CD4-positive, CD25-positive, alpha-beta regulatory T cell (primary cell): Measurements from ENCODE around the gene HOXB3. TPM values are rescaled to one million over a fixed set of nuclear protein-coding genes. Genes with fewer than 3 reads are reported as not detected.

ENCODE experiments used
- ATAC-seq, 2 donors: fragments of 150-1000 bp; cut with Tn5 transposase; one replicate each; pipeline ENCODE4 v1.10.0; 2021; ENCODE audit warnings: low read depth in 2 of 2, moderate number of reproducible peaks in 2 of 2, moderate library complexity in 1 of 2
- DNase-seq, 3 donors: peaks; one replicate each; pipeline versions ENCODE4 v3.0.0 to v3.0.0-alpha.2; 2012 to 2022; ENCODE audit warnings: mixed read lengths in 1 of 3
- H3K27ac ChIP-seq: one replicate; pipeline ENCODE4 v1.7.0; 2013; ENCODE audit warnings: mild to moderate bottlenecking, low read length; ENCODE audit not compliant: insufficient read depth, poor library complexity, severe bottlenecking
- H3K27me3 ChIP-seq: one replicate; pipeline ENCODE4 v1.7.0; 2013; ENCODE audit warnings: low read length; ENCODE audit not compliant: control insufficient read depth, insufficient read depth
- H3K36me3 ChIP-seq: one replicate; pipeline ENCODE4 v1.7.0; 2013; ENCODE audit warnings: mild to moderate bottlenecking, low read length, moderate library complexity; ENCODE audit not compliant: control insufficient read depth, insufficient read depth
- H3K4me1 ChIP-seq: 2 replicates; pipeline ENCODE4 v1.7.0; 2013; ENCODE audit warnings: mild to moderate bottlenecking, low read length; ENCODE audit not compliant: insufficient read depth, control insufficient read depth, poor library complexity, severe bottlenecking
- H3K4me3 ChIP-seq: one replicate; pipeline ENCODE4 v1.7.0; 2013; ENCODE audit warnings: low read depth, mild to moderate bottlenecking, low read length, moderate library complexity
- H3K9me3 ChIP-seq, 2 experiments: 1 replicate in 1 of 2; 2 replicates in 1 of 2; pipeline ENCODE4 v1.7.0; 2013; ENCODE audit warnings: low read length in 2 of 2, mild to moderate bottlenecking in 1 of 2, moderate library complexity in 1 of 2; ENCODE audit not compliant: control insufficient read depth in 2 of 2
- H3K27ac Mint-ChIP-seq, 3 donors: one replicate each; pipeline ENCODE4 v1.8.0; 2020 to 2022; ENCODE audit warnings: mild to moderate bottlenecking in 3 of 3, mixed read lengths in 3 of 3, moderate library complexity in 2 of 3
- H3K27me3 Mint-ChIP-seq: one replicate; pipeline ENCODE4 v1.8.0; 2022; ENCODE audit warnings: mild to moderate bottlenecking, mixed read lengths
- H3K36me3 Mint-ChIP-seq: one replicate; pipeline ENCODE4 v1.8.0; 2020; ENCODE audit warnings: mixed read lengths
- H3K4me1 Mint-ChIP-seq, 4 donors: one replicate each; pipeline ENCODE4 v1.8.0; 2020 to 2022; ENCODE audit warnings: mixed read lengths in 4 of 4, mild to moderate bottlenecking in 1 of 4
- H3K4me3 Mint-ChIP-seq, 4 donors: one replicate each; pipeline ENCODE4 v1.8.0; 2020 to 2022; ENCODE audit warnings: mild to moderate bottlenecking in 4 of 4, mixed read lengths in 4 of 4, moderate library complexity in 3 of 4
- H3K9me3 Mint-ChIP-seq, 7 donors: one replicate each; pipeline ENCODE4 v1.8.0; 2020 to 2022; ENCODE audit warnings: mixed read lengths in 7 of 7, mild to moderate bottlenecking in 3 of 7, moderate library complexity in 2 of 7
- polyA plus RNA-seq, 4 donors: library from polyadenylated mRNA; unstranded; fragments of 300-500 nt; fragmentation: Illumina TruSeq; gene quantifications; one replicate each; pipeline ENCODE4 v1.2.3, GENCODE V29; 2021
- total RNA-seq: library from RNA; stranded (reverse); gene quantifications from one replicate; pipeline ENCODE4 v1.2.3, GENCODE V29; 2022

HOXB3 gene
- total and polyA plus RNA-seq, 5 donors from 2014 or later = 0.05 to 8.1 (median 0.16) TPM; not detected in 2

GRCh38 chr17:48632579-48633265, 42.7 kb upstream of the HOXB3 start:
- H3K27me3 ChIP-seq = peaks cover 65% of the 10 kb centered on the region

GRCh38 chr17:48631693-48632578, 41.9 kb upstream of the HOXB3 start:
- H3K4me1 Mint-ChIP-seq = peaks cover 4 to 21% (median 11%) of the 10 kb centered on the region in 4 donors
- H3K9me3 Mint-ChIP-seq = peaks cover 0 to 2% (median 0%) of the 10 kb centered on the region in 7 donors
- peaks cover 5% of the 10 kb centered on the region for H3K36me3 Mint-ChIP-seq
- H3K27me3 Mint-ChIP-seq = peaks cover 97% of the 10 kb centered on the region
- peak overlapping the region in 1 of 4 donors; percentile 67 for H3K4me3 Mint-ChIP-seq
- Histone ChIP-seq H3K36me3 (no peaks in the 10 kb centered on the region), H3K4me1 (peaks cover 17% of the 10 kb centered on the region), H3K27ac (no peak overlapping the region), H3K27me3 (peaks cover 65% of the 10 kb centered on the region), H3K9me3 (no peaks in the 10 kb centered on the region), H3K4me3 (no peak overlapping the region)
- H3K27ac Mint-ChIP-seq = no peak overlapping the region
- ATAC-seq (no peak), DNase-seq (no peak)

More at GRCh38 chr17:48632579-48633265, 42.7 kb upstream of the HOXB3 start:
- Histone ChIP-seq H3K4me1 (peaks cover 14% of the 10 kb centered on the region), H3K9me3 (no peaks in the 10 kb centered on the region), H3K4me3 (no peak overlapping the region), H3K27ac (no peak overlapping the region), H3K36me3 (no peaks in the 10 kb centered on the region)
- Mint-ChIP-seq H3K36me3 (peaks cover 5% of the 10 kb centered on the region), H3K27ac (no peak overlapping the region), H3K4me1 (peaks cover 4 to 20% (median 9%) of the 10 kb centered on the region in 4 donors), H3K4me3 (peak overlapping the region in 3 of 4 donors; percentile 8 to 75 (median 67)), H3K27me3 (peaks cover 97% of the 10 kb centered on the region), H3K9me3 (peaks cover 0 to 2% (median 0%) of the 10 kb centered on the region in 7 donors)
- DNase-seq (no peak), ATAC-seq (no peak)

GRCh38 chr17:48630925-48631692, 41.1 kb upstream of the HOXB3 start:
- H3K9me3 ChIP-seq = no peaks in the 10 kb centered on the region
- DNase-seq (no peak), ATAC-seq (no peak)
- peaks cover 97% of the 10 kb centered on the region for H3K27me3 Mint-ChIP-seq
- no peak overlapping the region for H3K27ac ChIP-seq
- peak overlapping the region in 1 of 4 donors; percentile 19 for H3K4me3 Mint-ChIP-seq
- H3K27ac Mint-ChIP-seq = no peak overlapping the region
- H3K27me3 ChIP-seq = peaks cover 64% of the 10 kb centered on the region
- no peak overlapping the region for H3K4me3 ChIP-seq
- H3K4me1 Mint-ChIP-seq = peaks cover 4 to 22% (median 13%) of the 10 kb centered on the region in 4 donors
- H3K9me3 Mint-ChIP-seq = peaks cover 0 to 2% (median 0%) of the 10 kb centered on the region in 7 donors
- H3K36me3 ChIP-seq = no peaks in the 10 kb centered on the region
- H3K4me1 ChIP-seq = peaks cover 16% of the 10 kb centered on the region
- peaks cover 5% of the 10 kb centered on the region for H3K36me3 Mint-ChIP-seq

GRCh38 chr17:48630009-48630924, 40.2 kb upstream of the HOXB3 start:
- H3K27me3 ChIP-seq = peaks cover 58% of the 10 kb centered on the region
- H3K9me3 ChIP-seq = no peaks in the 10 kb centered on the region
- no peak overlapping the region for H3K27ac Mint-ChIP-seq
- no peak for ATAC-seq
- H3K36me3 ChIP-seq = no peaks in the 10 kb centered on the region
- H3K27ac ChIP-seq = no peak overlapping the region
- DNase-seq = no peak
- peaks cover 0 to 2% (median 0%) of the 10 kb centered on the region in 7 donors for H3K9me3 Mint-ChIP-seq
- H3K27me3 Mint-ChIP-seq = peaks cover 90% of the 10 kb centered on the region
- peaks cover 25% of the 10 kb centered on the region for H3K4me1 ChIP-seq
- H3K4me3 Mint-ChIP-seq = no peak overlapping the region
- no peak overlapping the region for H3K4me3 ChIP-seq
- H3K4me1 Mint-ChIP-seq = peaks cover 4 to 28% (median 12%) of the 10 kb centered on the region in 4 donors
- peaks cover 5% of the 10 kb centered on the region for H3K36me3 Mint-ChIP-seq

GRCh38 chr17:48629411-48629759, 39.3 kb upstream of the HOXB3 start:
- DNase-seq (no peak), ATAC-seq (no peak)
- Mint-ChIP-seq H3K27ac (no peak overlapping the region), H3K9me3 (peaks cover 0 to 2% (median 0%) of the 10 kb centered on the region in 7 donors), H3K27me3 (peaks cover 85% of the 10 kb centered on the region), H3K4me1 (peaks cover 4 to 30% (median 13%) of the 10 kb centered on the region in 4 donors), H3K4me3 (no peak overlapping the region), H3K36me3 (peaks cover 5% of the 10 kb centered on the region)
- Histone ChIP-seq H3K4me1 (peaks cover 34% of the 10 kb centered on the region), H3K36me3 (no peaks in the 10 kb centered on the region), H3K27me3 (peaks cover 52% of the 10 kb centered on the region), H3K4me3 (no peak overlapping the region), H3K9me3 (no peaks in the 10 kb centered on the region), H3K27ac (no peak overlapping the region)

- ATAC-seq (no peak), DNase-seq (no peak)
- Histone ChIP-seq H3K4me1 (peaks cover 33% of the 10 kb centered on the region), H3K27me3 (peaks cover 52% of the 10 kb centered on the region), H3K36me3 (no peaks in the 10 kb centered on the region), H3K27ac (no peak overlapping the region), H3K9me3 (no peaks in the 10 kb centered on the region), H3K4me3 (no peak overlapping the region)
- Mint-ChIP-seq H3K4me3 (peak overlapping the region in 1 of 4 donors; percentile 84), H3K9me3 (peaks cover 0 to 2% (median 0%) of the 10 kb centered on the region in 7 donors), H3K27me3 (peaks cover 85% of the 10 kb centered on the region), H3K27ac (peak overlapping the region in 1 of 3 donors; percentile 77), H3K4me1 (peaks cover 4 to 29% (median 13%) of the 10 kb centered on the region in 4 donors), H3K36me3 (peaks cover 5% of the 10 kb centered on the region)
Observed at GRCh38 chr17:48628649-48629410, 38.8 kb upstream of the HOXB3 start.
